Forelimb muscle (tissue), 1 donor: ENCODE measurements around the gene TMBIM1. TPM values are rescaled to one million over a fixed set of nuclear protein-coding genes. Genes with fewer than 3 reads are reported as not detected.
"Not testable (repeated sequence)": the region's sequence is repeated elsewhere in the genome, so short reads cannot be mapped to it uniquely, and the experiment has no call there.

Source experiments
- DNase-seq: peaks from one replicate; pipeline ENCODE4 v3.0.0-alpha.2; 2013; ENCODE audit warnings: low read depth
- polyA plus RNA-seq: library from polyadenylated mRNA; unstranded; fragments of 120-200 nt; gene quantifications from one replicate; pipeline ENCODE4 v1.2.1, GENCODE V29; 2013; ENCODE audit not compliant: insufficient read length

The TMBIM1 gene
- polyA plus RNA-seq, 1 donor: 81.3 TPM

- DNase-seq: no peak
Observed at GRCh38 chr2:218318241-218318640, 25.9 kb upstream of the TMBIM1 start.

DNA sequence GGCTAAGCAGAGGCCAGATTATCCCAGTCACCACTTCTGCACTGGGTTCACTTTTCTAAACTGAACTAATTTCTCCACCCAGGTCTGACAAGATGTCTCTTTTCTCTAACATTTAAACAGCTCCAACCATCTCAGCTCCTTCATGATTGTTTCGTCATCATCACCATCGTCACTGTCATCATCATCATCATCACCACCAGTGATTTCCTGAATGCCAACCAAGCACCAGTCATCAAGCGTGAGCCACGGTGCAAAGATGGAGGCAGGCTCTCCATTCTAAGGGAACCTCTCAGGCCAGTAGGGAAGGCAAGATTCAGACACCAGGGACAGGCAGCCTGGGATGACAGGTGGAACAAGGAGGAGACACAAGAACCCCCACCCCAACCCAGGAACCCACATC, 25.5 kb upstream of the TMBIM1 start:
- DNase-seq: no peak

GRCh38 chr2:218317303-218317630, 25.0 kb upstream of the TMBIM1 start:
- no peak for DNase-seq

DNA sequence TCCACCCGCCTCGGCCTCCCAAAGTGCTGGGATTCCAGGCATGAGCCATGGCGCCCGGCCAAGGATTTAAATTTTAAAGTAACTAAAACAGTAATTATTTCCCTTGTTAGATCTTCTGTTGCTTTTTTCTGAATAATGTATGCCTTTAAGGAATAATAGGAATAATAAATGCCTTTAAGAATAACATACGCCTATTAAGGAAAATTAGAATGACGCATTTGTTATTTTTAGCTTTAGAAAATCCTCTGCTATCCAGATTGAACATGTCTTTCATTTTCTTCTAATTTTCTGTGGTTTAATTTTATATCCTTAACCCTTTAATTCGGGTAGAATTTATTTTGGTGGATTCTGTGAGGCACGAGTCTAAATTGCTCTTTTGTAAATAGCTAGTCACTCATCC, 23.1 kb upstream of the TMBIM1 start:
- DNase-seq: no peak

DNA sequence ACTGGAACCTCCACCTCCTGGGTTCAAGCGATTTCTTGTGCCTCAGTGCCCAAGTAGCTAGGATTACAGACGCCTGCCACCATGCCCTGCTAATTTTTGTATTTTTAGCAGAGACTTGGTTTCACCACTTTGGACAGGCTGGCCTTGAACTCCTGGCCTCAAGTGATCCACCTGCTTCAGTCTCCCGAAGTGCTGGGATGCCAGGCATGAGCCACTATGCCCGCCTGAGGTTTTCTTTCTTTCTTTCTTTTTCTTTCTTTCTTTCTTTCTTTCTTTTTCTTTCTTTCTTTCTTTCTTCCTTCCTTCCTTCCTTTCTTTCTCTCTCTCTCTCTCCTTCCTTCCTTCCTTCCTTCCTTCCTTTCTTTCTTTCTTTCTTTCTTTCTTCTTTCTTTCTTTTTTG, 22.5 kb upstream of the TMBIM1 start:
- not testable (repeated sequence) for DNase-seq

DNA sequence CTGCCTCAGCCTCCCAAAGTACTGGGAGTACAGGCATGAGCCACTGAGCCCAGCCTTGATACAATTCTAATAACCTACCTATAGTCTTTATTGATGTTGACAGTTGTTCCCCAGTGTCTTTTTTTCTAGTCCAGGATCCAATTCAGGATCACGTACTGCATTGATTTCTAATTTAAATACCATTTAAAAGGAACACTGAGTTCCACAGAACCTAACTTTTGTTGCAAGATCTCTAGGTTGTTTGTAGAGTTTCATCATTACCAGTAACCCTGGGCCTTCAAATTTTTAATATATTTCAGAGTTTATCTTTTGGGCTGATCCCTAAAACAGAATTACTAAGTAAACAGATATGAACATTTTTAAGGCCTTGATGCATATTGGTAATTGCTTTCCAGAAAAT, 21.1 kb upstream of the TMBIM1 start:
- no peak for DNase-seq

DNA sequence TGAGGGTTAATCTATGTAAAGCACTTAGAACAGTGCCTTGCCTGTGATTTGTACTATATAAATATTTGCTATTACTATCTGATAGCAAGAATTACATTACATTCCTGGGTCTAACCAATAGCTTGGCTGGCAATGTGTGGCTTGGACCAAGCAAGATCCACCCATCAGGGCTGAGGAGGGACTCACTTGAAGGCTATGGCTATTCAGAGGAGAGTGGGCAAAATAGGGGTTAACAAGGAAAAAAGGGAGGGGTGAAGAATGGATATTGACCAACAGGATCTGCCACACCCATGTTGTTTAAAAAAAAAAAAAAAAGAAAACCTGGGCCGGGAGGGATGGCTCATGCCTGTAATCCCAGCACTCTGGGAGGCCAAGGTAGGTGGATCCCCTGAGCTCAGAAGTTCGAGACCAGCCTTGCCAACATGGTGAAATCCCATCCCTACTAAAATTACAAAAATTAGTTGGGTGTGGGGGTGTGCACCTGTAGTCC, 20.0 kb upstream of the TMBIM1 start:
- no peak for DNase-seq

- DNase-seq: not testable (repeated sequence)
Observed at GRCh38 chr2:218311541-218312266, 19.4 kb upstream of the TMBIM1 start.

- no peak for DNase-seq
Observed at GRCh38 chr2:218310853-218311540, 18.7 kb upstream of the TMBIM1 start.

- no peak for DNase-seq
Observed at GRCh38 chr2:218307415-218308090, 15.2 kb upstream of the TMBIM1 start.

DNA sequence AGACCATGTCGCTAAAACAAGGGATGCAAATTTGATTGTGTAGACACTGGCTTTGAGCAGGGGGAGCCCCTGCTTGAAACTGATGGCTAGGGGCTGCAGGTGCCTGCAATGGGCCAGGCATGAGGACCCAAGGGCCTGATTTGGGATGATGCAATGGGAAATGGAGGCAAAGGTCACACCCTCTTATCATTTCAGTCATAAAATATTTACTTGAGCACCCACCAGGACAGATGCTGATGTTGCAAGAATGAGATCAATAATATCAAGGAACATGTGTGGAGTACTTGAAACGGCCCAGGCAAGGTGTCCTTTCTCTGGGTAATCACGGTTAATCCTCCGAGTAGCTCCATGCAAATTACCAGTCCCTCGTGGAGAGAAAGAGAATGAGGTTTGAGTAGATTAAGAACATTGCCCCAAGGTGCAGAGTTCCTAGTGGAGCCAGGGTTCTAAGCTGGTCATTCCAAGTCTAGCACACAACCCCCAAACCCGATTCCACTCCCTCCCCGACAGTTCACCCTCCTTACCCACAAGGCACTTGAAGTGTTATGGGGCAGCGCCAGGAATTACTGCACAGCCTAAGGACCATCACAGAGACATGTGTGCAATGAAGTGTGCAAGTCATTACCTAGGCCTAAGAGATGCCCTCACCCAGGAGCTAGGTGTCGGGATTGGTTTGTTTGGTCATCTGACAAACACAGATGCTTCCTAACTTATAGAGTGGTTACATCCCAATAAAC, 14.0 kb upstream of the TMBIM1 start:
- DNase-seq: no peak

DNA sequence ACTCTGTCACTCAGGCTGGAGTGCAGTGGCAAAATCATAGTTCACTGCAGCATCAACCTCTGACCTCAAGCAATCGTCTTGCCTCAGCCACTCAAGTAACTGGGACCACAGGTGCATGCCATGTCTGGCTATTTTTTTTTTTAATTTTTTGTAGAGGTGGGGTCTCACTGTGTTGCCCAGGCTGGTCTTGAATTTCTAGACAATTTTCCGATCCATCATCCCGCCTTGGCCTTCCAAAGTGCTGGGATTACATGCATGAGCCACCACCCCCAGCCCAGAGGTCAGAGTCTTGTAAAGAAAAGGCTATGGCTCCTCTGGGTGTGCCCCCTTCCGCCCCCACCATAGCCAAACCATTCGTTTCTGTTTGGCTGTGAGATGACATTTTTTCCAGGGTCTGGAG, 13.1 kb upstream of the TMBIM1 start:
- DNase-seq: no peak

DNA sequence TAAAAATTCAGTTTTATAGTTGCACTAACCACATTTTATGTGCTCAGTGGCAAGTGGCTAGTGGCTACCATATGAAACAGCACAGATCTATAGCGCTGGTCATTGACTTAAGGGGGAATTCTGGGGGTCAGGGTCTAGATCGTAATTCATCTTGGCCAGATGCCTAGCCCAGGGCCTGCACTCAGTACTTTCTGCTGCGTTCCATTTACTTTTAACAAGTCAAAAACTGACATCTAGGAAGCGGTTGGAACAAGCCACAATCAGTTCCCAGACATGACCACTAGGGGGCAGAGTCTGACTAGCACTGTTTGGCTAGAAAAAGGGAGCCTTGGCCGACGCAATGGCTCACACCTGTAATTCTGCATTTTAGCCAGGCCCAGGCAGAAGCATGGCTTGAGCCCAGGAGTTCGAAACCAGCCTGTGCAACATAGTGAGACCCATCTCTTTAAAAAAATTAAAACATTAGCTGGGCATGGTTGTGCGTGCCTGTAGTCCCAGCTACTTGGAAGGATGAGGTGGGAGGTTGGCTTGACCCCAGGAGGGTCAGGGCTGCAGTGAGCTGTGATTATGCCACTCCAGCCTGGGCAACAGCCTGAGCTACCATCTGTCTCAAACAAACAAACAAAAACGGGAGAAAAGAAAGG, 9.0 kb upstream of the TMBIM1 start:
- DNase-seq: no peak

GRCh38 chr2:218300141-218300540, 7.8 kb upstream of the TMBIM1 start:
- no peak for DNase-seq

DNA sequence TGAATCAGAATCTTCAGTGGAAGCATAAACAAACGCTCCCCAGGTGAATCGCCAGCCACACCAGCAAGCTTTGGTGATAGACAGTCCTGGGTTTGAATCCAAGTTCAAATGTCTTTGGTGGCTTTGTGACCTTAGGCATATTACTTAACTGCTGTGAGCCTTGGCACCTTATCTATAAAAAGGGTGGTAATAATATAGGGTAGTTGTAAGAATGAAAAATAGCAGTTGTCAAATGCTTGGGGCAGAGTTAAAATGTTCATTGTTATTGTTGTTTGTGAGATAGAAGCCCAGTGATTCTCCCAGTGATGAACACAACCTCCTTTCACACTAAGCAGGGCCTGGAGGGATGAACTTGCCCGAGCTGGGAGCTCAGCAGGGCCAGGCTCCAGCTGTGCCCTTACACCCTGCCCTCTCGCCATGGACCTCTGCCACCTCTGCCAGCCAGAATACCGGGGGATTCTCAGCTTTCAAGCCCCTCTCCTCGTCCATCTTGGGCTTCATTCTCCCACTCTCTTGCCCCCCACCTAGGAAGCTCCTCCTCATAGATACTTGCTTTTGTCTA, 6.1 kb upstream of the TMBIM1 start:
- no peak for DNase-seq

GRCh38 chr2:218296847-218297246, 4.5 kb upstream of the TMBIM1 start:
- DNase-seq: no peak

GRCh38 chr2:218296200-218296599, 3.9 kb upstream of the TMBIM1 start:
- no peak for DNase-seq

GRCh38 chr2:218295029-218295428, 2.7 kb upstream of the TMBIM1 start:
- no peak for DNase-seq

GRCh38 chr2:218294430-218295022, 2.2 kb upstream of the TMBIM1 start:
- no peak for DNase-seq

GRCh38 chr2:218293715-218294429, 1.6 kb upstream of the TMBIM1 start:
- no peak for DNase-seq
